ENCODE results near the gene HNRNPH2.

Gene HNRNPH2

GRCh38 chrX:101394372-101394771 is 13.7 kb upstream of the HNRNPH2 start:
- H3K9ac ChIP-seq (ENCODE audit: low read length), result no peak overlapping the region
- H3K79me2 ChIP-seq (ENCODE audit: insufficient read depth, low read length), result peaks cover 5% of the 10 kb centered on the region
- no peak overlapping the region for H3K4me2 ChIP-seq (ENCODE audit: low read length)
- no peaks in the 10 kb centered on the region for H4K20me1 ChIP-seq (ENCODE audit: insufficient read depth, low read length)
- no peaks in the 10 kb centered on the region for H3K9me2 ChIP-seq (ENCODE audit: low read depth, low read length)
- H3F3A ChIP-seq (ENCODE audit: insufficient read depth, low read length), result no peaks in the 10 kb centered on the region
- peaks cover 48% of the 10 kb centered on the region for H3K36me3 ChIP-seq (ENCODE audit: insufficient read depth, low read length)
- no peak overlapping the region for H2AFZ ChIP-seq (ENCODE audit: low read length)
- H3K4me3 ChIP-seq (ENCODE audit: low read depth, low read length, poor library complexity, severe bottlenecking), result no peak overlapping the region
- H3K9me3 ChIP-seq (ENCODE audit: low read length), result no peaks in the 10 kb centered on the region
- no peaks in the 10 kb centered on the region for H3K27me3 ChIP-seq (ENCODE audit: insufficient read depth, low read length)
- TF ChIP-seq CTCF (IDR thresholded peaks at IDR 0.05; ENCODE audit: low read length), result no peak
- no peak for TF ChIP-seq EZH2 (IDR thresholded peaks at IDR 0.05; ENCODE audit: borderline replicate concordance, low read length)
- H3K4me1 ChIP-seq (ENCODE audit: insufficient read depth, low read length, severe bottlenecking), result peaks cover 37% of the 10 kb centered on the region
- H3K27ac ChIP-seq (ENCODE audit: low read depth, low read length, poor library complexity, severe bottlenecking), result peak overlapping the region; percentile 40

GRCh38 chrX:101395789-101396188 is 12.2 kb upstream of the HNRNPH2 start:
- Histone ChIP-seq H2AFZ (ENCODE audit: low read length) (no peak overlapping the region), H3K9me2 (ENCODE audit: low read depth, low read length) (no peaks in the 10 kb centered on the region), H3K27me3 (ENCODE audit: insufficient read depth, low read length) (no peaks in the 10 kb centered on the region), H3K4me1 (ENCODE audit: insufficient read depth, low read length, severe bottlenecking) (peaks cover 26% of the 10 kb centered on the region), H3K4me3 (ENCODE audit: low read depth, low read length, poor library complexity, severe bottlenecking) (no peak overlapping the region), H3K36me3 (ENCODE audit: insufficient read depth, low read length) (peaks cover 48% of the 10 kb centered on the region), H3K4me2 (ENCODE audit: low read length) (no peak overlapping the region), H4K20me1 (ENCODE audit: insufficient read depth, low read length) (no peaks in the 10 kb centered on the region), H3K9me3 (ENCODE audit: low read length) (no peaks in the 10 kb centered on the region), H3K9ac (ENCODE audit: low read length) (no peak overlapping the region), H3K79me2 (ENCODE audit: insufficient read depth, low read length) (peaks cover 5% of the 10 kb centered on the region), H3F3A (ENCODE audit: insufficient read depth, low read length) (no peaks in the 10 kb centered on the region), H3K27ac (ENCODE audit: low read depth, low read length, poor library complexity, severe bottlenecking) (no peak overlapping the region)
- no peak for TF ChIP-seq CTCF (IDR thresholded peaks at IDR 0.05; ENCODE audit: low read length)

GRCh38 chrX:101397779-101398178 is 10.2 kb upstream of the HNRNPH2 start:
- Histone ChIP-seq H3K9me2 (ENCODE audit: low read depth, low read length) (no peaks in the 10 kb centered on the region), H3K79me2 (ENCODE audit: insufficient read depth, low read length) (no peaks in the 10 kb centered on the region), H3K36me3 (ENCODE audit: insufficient read depth, low read length) (peaks cover 44% of the 10 kb centered on the region), H4K20me1 (ENCODE audit: insufficient read depth, low read length) (no peaks in the 10 kb centered on the region), H3K9ac (ENCODE audit: low read length) (no peak overlapping the region), H3K27me3 (ENCODE audit: insufficient read depth, low read length) (no peaks in the 10 kb centered on the region), H3K27ac (ENCODE audit: low read depth, low read length, poor library complexity, severe bottlenecking) (no peak overlapping the region), H3K4me3 (ENCODE audit: low read depth, low read length, poor library complexity, severe bottlenecking) (no peak overlapping the region), H3K4me2 (ENCODE audit: low read length) (no peak overlapping the region), H3F3A (ENCODE audit: insufficient read depth, low read length) (no peaks in the 10 kb centered on the region), H2AFZ (ENCODE audit: low read length) (no peak overlapping the region), H3K9me3 (ENCODE audit: low read length) (no peaks in the 10 kb centered on the region), H3K4me1 (ENCODE audit: insufficient read depth, low read length, severe bottlenecking) (peaks cover 13% of the 10 kb centered on the region)
- TF ChIP-seq EZH2 (IDR thresholded peaks at IDR 0.05; ENCODE audit: borderline replicate concordance, low read length), result no peak
- TF ChIP-seq CTCF (IDR thresholded peaks at IDR 0.05; ENCODE audit: low read length), result no peak
